Measurements from ENCODE around the gene CYTH4. TPM values are rescaled to one million over a fixed set of nuclear protein-coding genes. Genes with fewer than 3 reads are reported as not detected.

Gene CYTH4
- total and polyA plus RNA-seq, 5 experiments from 2014 or later = 48.9 to 193 (median 60.8) TPM

DNA sequence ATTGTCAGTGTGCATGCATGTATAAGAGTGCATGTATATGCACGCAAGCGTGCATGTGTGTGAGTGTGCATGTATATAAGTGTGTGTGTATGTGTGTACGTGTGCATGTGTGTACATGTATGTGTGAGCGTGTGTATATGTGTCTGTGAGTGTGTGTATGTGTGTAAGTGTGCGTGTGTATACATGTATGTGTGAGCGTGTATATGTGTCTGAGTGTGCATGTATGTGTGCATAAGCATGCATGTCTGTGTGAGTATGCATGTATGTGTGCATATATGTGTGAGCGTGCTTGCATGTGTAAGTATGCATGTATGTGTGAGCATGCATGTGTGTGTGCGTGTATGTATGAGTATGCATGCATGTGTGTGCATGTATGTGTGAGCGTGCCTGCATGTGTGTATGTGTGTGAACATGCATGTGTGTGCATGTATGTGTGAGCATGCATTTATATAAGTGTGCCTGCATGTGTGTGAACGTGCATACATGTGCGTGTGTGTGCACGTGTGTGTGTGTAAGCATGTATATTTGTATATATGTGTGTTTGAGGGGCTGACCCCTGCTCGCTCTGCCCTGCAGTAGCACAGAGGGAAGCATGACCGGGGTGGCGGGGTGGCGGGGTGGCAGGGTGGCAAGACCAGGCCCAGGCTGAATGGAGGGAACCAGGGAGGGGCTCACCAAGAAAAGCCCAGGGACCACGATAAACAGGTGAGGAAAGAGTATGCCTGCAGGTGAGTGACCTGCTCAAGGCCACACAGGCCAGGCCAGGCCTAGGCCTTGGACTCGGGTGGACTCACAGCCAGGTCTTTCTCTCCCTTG is 26.3 kb downstream of the CYTH4 start:
- Mint-ChIP-seq H3K27me3 (no peaks in the 10 kb centered on the region), H3K4me1 (peaks cover 45 to 97% (median 89%) of the 10 kb centered on the region in 4 donors), H3K36me3 (peaks cover 0 to 54% (median 14%) of the 10 kb centered on the region in 3 donors), H3K27ac (peak overlapping the region; percentile 95 to 100 (median 99)), H3K4me3 (peak overlapping the region; percentile 71 to 91 (median 87)), H3K9me3 (no peaks in the 10 kb centered on the region)
- no peak for ATAC-seq
- POLR2A ChIA-PET = interaction anchor here (0.7 to 9.6 kb wide), 14 partner anchors 8 to 300 kb away, joined by 3 to 141 read pairs (median 6); partner anchors contain the start of genes CYTH4 and MFNG
- DNase-seq = no peak

GRCh38 chr22:37309211-37310074 is 27.1 kb downstream of the CYTH4 start:
- POLR2A ChIA-PET = interaction anchor here (0.7 to 9.6 kb wide), 19 partner anchors 9 to 299 kb away, joined by 3 to 141 read pairs (median 5); partner anchors contain the start of genes CYTH4, MFNG and RAC2
- peak overlapping the region; percentile 71 to 100 (median 96) for H3K27ac Mint-ChIP-seq
- no peaks in the 10 kb centered on the region for H3K9me3 Mint-ChIP-seq
- peaks cover 43 to 97% (median 89%) of the 10 kb centered on the region in 4 donors for H3K4me1 Mint-ChIP-seq
- ATAC-seq (peak; percentile 31 to 51), DNase-seq (peak in 8 of 10 donors; percentile 39 to 77 (median 62))
- H3K36me3 Mint-ChIP-seq = peaks cover 0 to 47% (median 14%) of the 10 kb centered on the region in 3 donors
- H3K4me3 Mint-ChIP-seq = peak overlapping the region; percentile 63 to 91 (median 84)
- H3K27me3 Mint-ChIP-seq = no peaks in the 10 kb centered on the region

DNA sequence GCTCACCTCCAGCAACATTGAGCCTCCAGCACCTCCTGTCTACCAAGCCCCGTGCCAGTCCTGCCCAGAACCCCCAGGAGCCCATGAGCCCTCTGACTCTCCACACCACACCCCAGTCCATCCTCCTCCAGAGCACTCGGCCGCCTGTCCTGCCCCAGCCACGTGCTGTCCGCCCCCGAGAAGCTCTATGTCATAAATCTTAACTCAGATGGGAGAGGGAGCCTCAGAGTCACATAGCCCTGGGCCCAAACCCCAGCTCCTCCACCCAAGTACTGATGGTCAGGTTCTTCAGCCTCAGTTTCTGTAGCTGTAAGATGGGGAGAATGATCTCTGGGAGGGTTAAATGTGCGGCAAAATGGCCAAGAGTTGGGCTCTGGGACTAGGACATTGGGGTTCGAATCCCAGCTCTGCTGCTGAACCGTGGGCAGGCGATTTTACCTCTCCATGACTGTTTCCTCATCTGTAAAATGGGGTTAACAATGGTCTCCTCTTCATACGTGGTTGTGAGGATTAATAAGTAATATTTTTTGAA is 27.8 kb downstream of the CYTH4 start:
- H3K9me3 Mint-ChIP-seq = no peaks in the 10 kb centered on the region
- H3K4me1 Mint-ChIP-seq = peaks cover 45 to 98% (median 91%) of the 10 kb centered on the region in 4 donors
- peak overlapping the region; percentile 71 to 100 (median 96) for H3K27ac Mint-ChIP-seq
- peak overlapping the region; percentile 63 to 91 (median 84) for H3K4me3 Mint-ChIP-seq
- peaks cover 0 to 43% (median 14%) of the 10 kb centered on the region in 3 donors for H3K36me3 Mint-ChIP-seq
- no peak for DNase-seq
- POLR2A ChIA-PET = interaction anchor here (0.9 to 9.6 kb wide), 18 partner anchors 10 to 298 kb away, joined by 3 to 141 read pairs (median 6); partner anchors contain the start of genes CYTH4, MFNG and RAC2
- ATAC-seq = no peak
- H3K27me3 Mint-ChIP-seq = no peaks in the 10 kb centered on the region

- POLR2A ChIA-PET = interaction anchor here (1.1 to 9.6 kb wide), 8 partner anchors 10 to 175 kb away, joined by 3 to 141 read pairs (median 10); partner anchors contain the start of genes CYTH4 and MFNG
- peaks cover 46 to 95% (median 91%) of the 10 kb centered on the region in 4 donors for H3K4me1 Mint-ChIP-seq
- ATAC-seq (no peak), DNase-seq (no peak)
- H3K9me3 Mint-ChIP-seq = no peaks in the 10 kb centered on the region
- H3K27ac Mint-ChIP-seq = peak overlapping the region in 9 of 10 donors; percentile 4 to 100 (median 98)
- H3K36me3 Mint-ChIP-seq = peaks cover 0 to 41% (median 14%) of the 10 kb centered on the region in 3 donors
- no peaks in the 10 kb centered on the region for H3K27me3 Mint-ChIP-seq
- peak overlapping the region in 5 of 10 donors; percentile 20 to 86 (median 51) for H3K4me3 Mint-ChIP-seq
These were observed 28.7 kb downstream of the CYTH4 start for GRCh38 chr22:37310815-37311595.

GRCh38 chr22:37311761-37312312 is 29.5 kb downstream of the CYTH4 start:
- ATAC-seq = no peak
- POLR2A ChIA-PET = interaction anchor here (0.5 to 9.6 kb wide), 5 partner anchors 11 to 50 kb away, joined by 3 to 141 read pairs (median 11); partner anchors contain the start of gene CYTH4
- peaks cover 0 to 38% (median 11%) of the 10 kb centered on the region in 3 donors for H3K36me3 Mint-ChIP-seq
- peak overlapping the region in 1 of 10 donors; percentile 10 for H3K4me3 Mint-ChIP-seq
- H3K27me3 Mint-ChIP-seq = no peaks in the 10 kb centered on the region
- H3K9me3 Mint-ChIP-seq = no peaks in the 10 kb centered on the region
- H3K27ac Mint-ChIP-seq = peak overlapping the region in 9 of 10 donors; percentile 35 to 99 (median 82)
- peaks cover 44 to 95% (median 91%) of the 10 kb centered on the region in 4 donors for H3K4me1 Mint-ChIP-seq
- no peak for DNase-seq

GRCh38 chr22:37312549-37313183 is 30.4 kb downstream of the CYTH4 start:
- ATAC-seq (no peak), DNase-seq (no peak)
- Mint-ChIP-seq H3K9me3 (no peaks in the 10 kb centered on the region), H3K36me3 (peaks cover 0 to 38% (median 11%) of the 10 kb centered on the region in 3 donors), H3K4me1 (peaks cover 39 to 93% (median 88%) of the 10 kb centered on the region in 4 donors), H3K27me3 (no peaks in the 10 kb centered on the region), H3K4me3 (no peak overlapping the region), H3K27ac (peak overlapping the region; percentile 69 to 94 (median 79))
- POLR2A ChIA-PET = interaction anchor here (0.6 to 9.6 kb wide), 6 partner anchors 12 to 82 kb away, joined by 3 to 141 read pairs (median 6); partner anchors contain the start of gene CYTH4

- DNase-seq = no peak
- Mint-ChIP-seq H3K9me3 (no peaks in the 10 kb centered on the region), H3K27ac (peak overlapping the region; percentile 74 to 94 (median 84)), H3K36me3 (peaks cover 0 to 38% (median 11%) of the 10 kb centered on the region in 3 donors), H3K4me3 (peak overlapping the region in 2 of 10 donors; percentile 50 to 58), H3K27me3 (no peaks in the 10 kb centered on the region), H3K4me1 (peaks cover 30 to 86% (median 80%) of the 10 kb centered on the region in 4 donors)
- no peak for ATAC-seq
- POLR2A ChIA-PET = interaction anchor here (0.6 to 9.6 kb wide), 13 partner anchors 13 to 254 kb away, joined by 3 to 141 read pairs (median 4); partner anchors contain the start of genes CYTH4, ELFN2 and MFNG
These were observed 31.3 kb downstream of the CYTH4 start for GRCh38 chr22:37313376-37314314.

DNA sequence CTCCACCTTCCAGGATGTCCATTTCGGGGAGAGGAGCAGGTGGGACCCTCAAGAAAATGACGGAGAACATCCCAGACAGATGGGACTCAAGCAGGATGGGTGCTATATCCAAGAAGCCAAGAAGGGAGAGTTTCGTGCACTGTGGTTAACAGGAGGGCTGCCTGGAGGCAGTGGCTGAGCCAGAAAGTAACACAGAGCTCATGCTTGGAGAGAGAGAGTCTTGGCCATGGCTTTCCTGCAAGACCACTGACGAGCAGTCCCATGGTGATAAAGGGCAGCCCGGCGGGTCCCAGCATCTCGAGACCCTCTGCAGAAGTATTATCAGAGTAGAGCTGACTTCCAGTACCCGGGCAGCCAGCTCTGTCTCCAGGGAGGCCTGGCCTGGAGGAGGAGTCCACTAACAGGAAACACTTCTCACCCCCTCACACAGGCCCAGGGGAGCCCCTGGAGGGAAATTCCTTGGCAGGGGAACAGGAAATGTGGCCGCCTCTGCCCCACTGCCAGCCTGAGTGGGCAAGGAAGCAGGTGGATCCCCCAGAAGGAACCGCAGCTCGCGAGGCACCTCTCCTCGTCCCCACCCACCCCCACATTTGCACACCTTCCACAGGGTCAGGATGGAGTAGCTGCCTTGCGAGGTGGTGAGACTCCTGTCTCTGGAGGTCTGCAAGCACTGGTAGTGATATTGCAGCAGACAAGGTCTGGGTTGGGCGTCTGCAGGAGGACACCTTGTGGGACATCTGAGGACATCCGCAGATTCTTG is 32.2 kb downstream of the CYTH4 start:
- Mint-ChIP-seq H3K4me1 (peaks cover 28 to 78% (median 71%) of the 10 kb centered on the region in 4 donors), H3K4me3 (peak overlapping the region in 8 of 10 donors; percentile 12 to 65 (median 56))
- POLR2A ChIA-PET = interaction anchor here (0.6 to 9.6 kb wide), 20 partner anchors 10 to 253 kb away, joined by 3 to 141 read pairs (median 4); partner anchors contain the start of genes CYTH4, ELFN2 and MFNG

GRCh38 chr22:37316405-37316804 is 34.1 kb downstream of the CYTH4 start:
- Mint-ChIP-seq H3K4me1 (peaks cover 20 to 60% (median 53%) of the 10 kb centered on the region in 4 donors), H3K27ac (peak overlapping the region in 5 of 10 donors; percentile 34 to 90 (median 70)), H3K27me3 (peaks cover 0 to 2% (median 0%) of the 10 kb centered on the region in 5 donors), H3K9me3 (no peaks in the 10 kb centered on the region), H3K4me3 (no peak overlapping the region), H3K36me3 (peaks cover 0 to 18% (median 0%) of the 10 kb centered on the region in 3 donors)
- POLR2A ChIA-PET = interaction anchor here (0.9 to 9.6 kb wide), 14 partner anchors 8 to 292 kb away, joined by 3 to 141 read pairs (median 4); partner anchors contain the start of genes CYTH4, ELFN2, GGA1 and RAC2
- no peak for ATAC-seq
- DNase-seq = peak in 1 of 10 donors; percentile 24

More for the DNA sequence above, 32.2 kb downstream of the CYTH4 start:
- no peaks in the 10 kb centered on the region for H3K9me3 Mint-ChIP-seq
- no peaks in the 10 kb centered on the region for H3K27me3 Mint-ChIP-seq
- peak; percentile 47 to 64 for ATAC-seq
- DNase-seq = peak in 7 of 10 donors; percentile 38 to 70 (median 54)
- peak overlapping the region; percentile 74 to 94 (median 84) for H3K27ac Mint-ChIP-seq
- peaks cover 0 to 35% (median 10%) of the 10 kb centered on the region in 3 donors for H3K36me3 Mint-ChIP-seq
